ENCODE measurements around the gene SPRED1. TPM values are rescaled to one million over a fixed set of nuclear protein-coding genes. Genes with fewer than 3 reads are reported as not detected.

The SPRED1 gene
- total RNA-seq, 4 donors from 2014 or later, result 6.1 to 135 (median 26.6) TPM

GRCh38 chr15:38391191-38391590, 138.6 kb downstream of the SPRED1 start:
- intact Hi-C loops (cut with DNase I; ENCODE audit: low total_unique reads), result loop anchor here (5.0 kb wide), 1 partner anchor 394 kb away; no protein-coding TSS in a partner anchor

GRCh38 chr15:38398134-38398533, 145.5 kb downstream of the SPRED1 start:
- TF ChIP-seq CTCF (IDR thresholded peaks at IDR 0.05) (no peak), POLR2A (IDR thresholded peaks at IDR 0.05) (no peak)
- no peak for DNase-seq
- Histone ChIP-seq H3K27ac (no peak overlapping the region), H3K4me1 (no peaks in the 10 kb centered on the region), H3K27me3 (no peaks in the 10 kb centered on the region), H3K4me3 (no peak overlapping the region), H3K36me3 (no peaks in the 10 kb centered on the region), H3K9me3 (no peaks in the 10 kb centered on the region)
- intact Hi-C loops (cut with DNase I; ENCODE audit: low total_unique reads), result no loop called here

More at GRCh38 chr15:38391191-38391590, 138.6 kb downstream of the SPRED1 start:
- no peak for TF ChIP-seq POLR2A (IDR thresholded peaks at IDR 0.05)
- no peak for TF ChIP-seq CTCF (IDR thresholded peaks at IDR 0.05)
- H3K4me3 ChIP-seq, result no peak overlapping the region
- H3K27ac ChIP-seq, result no peak overlapping the region
- DNase-seq, result no peak
- no peaks in the 10 kb centered on the region for H3K27me3 ChIP-seq
- H3K4me1 ChIP-seq, result no peaks in the 10 kb centered on the region
- no peaks in the 10 kb centered on the region for H3K36me3 ChIP-seq
- no peaks in the 10 kb centered on the region for H3K9me3 ChIP-seq

GRCh38 chr15:38401106-38401505, 148.5 kb downstream of the SPRED1 start:
- Histone ChIP-seq H3K36me3 (no peaks in the 10 kb centered on the region), H3K4me3 (no peak overlapping the region), H3K27me3 (no peaks in the 10 kb centered on the region), H3K27ac (no peak overlapping the region), H3K9me3 (no peaks in the 10 kb centered on the region), H3K4me1 (no peaks in the 10 kb centered on the region)
- TF ChIP-seq CTCF (IDR thresholded peaks at IDR 0.05), result no peak
- no peak for TF ChIP-seq POLR2A (IDR thresholded peaks at IDR 0.05)
- no peak for DNase-seq
- intact Hi-C loops (cut with DNase I; ENCODE audit: low total_unique reads), result no loop called here

GRCh38 chr15:38401701-38402100, 149.1 kb downstream of the SPRED1 start:
- Histone ChIP-seq H3K36me3 (no peaks in the 10 kb centered on the region), H3K9me3 (no peaks in the 10 kb centered on the region), H3K27ac (no peak overlapping the region), H3K27me3 (no peaks in the 10 kb centered on the region), H3K4me1 (no peaks in the 10 kb centered on the region), H3K4me3 (no peak overlapping the region)
- intact Hi-C loops (cut with DNase I; ENCODE audit: low total_unique reads), result no loop called here
- DNase-seq, result no peak
- no peak for TF ChIP-seq POLR2A (IDR thresholded peaks at IDR 0.05)
- no peak for TF ChIP-seq CTCF (IDR thresholded peaks at IDR 0.05)

GRCh38 chr15:38406436-38406835, 153.8 kb downstream of the SPRED1 start:
- H3K36me3 ChIP-seq, result no peaks in the 10 kb centered on the region
- H3K9me3 ChIP-seq, result no peaks in the 10 kb centered on the region
- DNase-seq, result no peak
- intact Hi-C loops (cut with DNase I; ENCODE audit: low total_unique reads), result no loop called here
- H3K27me3 ChIP-seq, result no peaks in the 10 kb centered on the region
- no peak overlapping the region for H3K4me3 ChIP-seq
- TF ChIP-seq POLR2A (IDR thresholded peaks at IDR 0.05) (no peak), CTCF (IDR thresholded peaks at IDR 0.05) (no peak)
- H3K4me1 ChIP-seq, result no peaks in the 10 kb centered on the region
- no peak overlapping the region for H3K27ac ChIP-seq

Other genes with a start within 250 kb of the SPRED1 start
- gene FAM98B, start 201.3 kb downstream of the SPRED1 start, total RNA-seq, result 10 to 100 TPM in 3 of 4 donors, 1 to 10 TPM in 1; 7.4 to 46.0 (median 33.2) TPM